ENCODE results near the gene KCNQ2. TPM values are rescaled to one million over a fixed set of nuclear protein-coding genes. Genes with fewer than 3 reads are reported as not detected.

KCNQ2 gene
- total and polyA plus RNA-seq, 4 donors: not detected

GRCh38 chr20:63502671-63503172, 30.3 kb upstream of the KCNQ2 start:
- peaks cover 0 to 6% (median 2%) of the 10 kb centered on the region in 4 donors for H3K4me1 ChIP-seq (ENCODE audit: control insufficient read depth in 4 of 4, insufficient read depth in 4 of 4, low read length in 3 of 4)
- no peak overlapping the region for H3K27ac ChIP-seq (ENCODE audit: low read depth in 1 of 2, low read length in 2 of 2)
- no peak for TF ChIP-seq REST (IDR thresholded peaks at IDR 0.05)
- TF ChIP-seq RXRA (IDR thresholded peaks at IDR 0.05): no peak
- TF ChIP-seq FOXA1 (IDR thresholded peaks at IDR 0.05): no peak
- TF ChIP-seq HNF4A (conservative IDR thresholded peaks at IDR 0.05): no peak
- TF ChIP-seq YY1 (IDR thresholded peaks at IDR 0.05): no peak
- no peak for TF ChIP-seq ATF3 (IDR thresholded peaks at IDR 0.05)
- no peak for TF ChIP-seq ZBTB33 (IDR thresholded peaks at IDR 0.05)
- TF ChIP-seq TAF1 (conservative IDR thresholded peaks at IDR 0.05): no peak
- no peak for TF ChIP-seq EGR1 (IDR thresholded peaks at IDR 0.05; ENCODE audit: low read depth in 2 of 2)
- TF ChIP-seq NR2F2 (IDR thresholded peaks at IDR 0.05): no peak
- TF ChIP-seq RAD21 (IDR thresholded peaks at IDR 0.05): no peak
- no peak for TF ChIP-seq CTCF (IDR thresholded peaks at IDR 0.05; ENCODE audit: low read depth, low read length, missing input control)
- no peak for TF ChIP-seq FOXA2 (IDR thresholded peaks at IDR 0.05)
- no peak for TF ChIP-seq SP1 (IDR thresholded peaks at IDR 0.05)
- TF ChIP-seq JUND (IDR thresholded peaks at IDR 0.05): no peak
- no peak for TF ChIP-seq MAX (IDR thresholded peaks at IDR 0.05)
- no peak for TF ChIP-seq HNF4G (IDR thresholded peaks at IDR 0.05)
- TF ChIP-seq GABPA (IDR thresholded peaks at IDR 0.05 in 1 of 2, conservative IDR thresholded peaks at IDR 0.05 in 1 of 2): no peak
- no peak overlapping the region for H3K4me3 ChIP-seq (ENCODE audit: low read depth in 1 of 3, low read length in 3 of 3)
- H3K27me3 ChIP-seq (ENCODE audit: control insufficient read depth in 4 of 4, insufficient read depth in 4 of 4, low read length in 3 of 4): peaks cover 0 to 9% (median 2%) of the 10 kb centered on the region in 4 donors
- H3K9me3 ChIP-seq (ENCODE audit: control insufficient read depth in 4 of 4, low read length in 3 of 4): peaks cover 0 to 6% (median 4%) of the 10 kb centered on the region in 4 donors
- 68% methylated on average over 15 of the region's 15 CpGs for WGBS
- H3K36me3 ChIP-seq (ENCODE audit: control insufficient read depth in 4 of 4, insufficient read depth in 3 of 4, low read depth in 1 of 4, low read length in 3 of 4): no peaks in the 10 kb centered on the region
- H3K9ac ChIP-seq (ENCODE audit: low read depth in 1 of 2, low read length in 2 of 2): no peak overlapping the region
- no peak for DNase-seq (ENCODE audit: low spot score)
